ENCODE data around the gene MIEN1. TPM values are rescaled to one million over a fixed set of nuclear protein-coding genes. Genes with fewer than 3 reads are reported as not detected.

Gene MIEN1
- total and polyA plus RNA-seq, 2 of the 13 experiments (the other 11 are each of a cell fraction or from before 2014, with no cell fraction given) = 40.6 to 56.6 TPM

- no peak for TF ChIP-seq RERE (CRISPR knock-in tag; IDR thresholded peaks at IDR 0.05; ENCODE audit: low read depth)
- TF ChIP-seq ZNF264 (CRISPR knock-in tag; IDR thresholded peaks at IDR 0.05) = no peak
- TF ChIP-seq GPBP1L1 (CRISPR knock-in tag; IDR thresholded peaks at IDR 0.05) = no peak
- TF ChIP-seq RARG (CRISPR knock-in tag; IDR thresholded peaks at IDR 0.05; ENCODE audit: low read depth) = no peak
- TF ChIP-seq FOXO4 (CRISPR knock-in tag; conservative IDR thresholded peaks at IDR 0.05) = 0 out of 2 replicates have a peak, but pooled peaks have one; percentile 45
- TF ChIP-seq DNMT3B (CRISPR knock-in tag; conservative IDR thresholded peaks at IDR 0.05) = no peak
- TF ChIP-seq CSRNP1 (CRISPR knock-in tag; IDR thresholded peaks at IDR 0.05) = no peak
- no peak for TF ChIP-seq EEA1 (CRISPR knock-in tag; IDR thresholded peaks at IDR 0.05; ENCODE audit: borderline replicate concordance)
- TF ChIP-seq ZFP36 (IDR thresholded peaks at IDR 0.05; ENCODE audit: borderline replicate concordance, low read depth, low read length, partially characterized antibody) = no peak
- no peak for TF ChIP-seq ZFY (CRISPR knock-in tag; IDR thresholded peaks at IDR 0.05)
- no peak for TF ChIP-seq E2F1 (CRISPR knock-in tag; IDR thresholded peaks at IDR 0.05)
- TF ChIP-seq LCORL (IDR thresholded peaks at IDR 0.05) = no peak
- no peak for TF ChIP-seq LCORL (CRISPR knock-in tag; IDR thresholded peaks at IDR 0.05)
- 0 out of 2 replicates have a peak, but pooled peaks have one; percentile 33 for TF ChIP-seq ZNF296 (CRISPR knock-in tag; conservative IDR thresholded peaks at IDR 0.05)
- TF ChIP-seq ZNF616 (CRISPR knock-in tag; IDR thresholded peaks at IDR 0.05; ENCODE audit: low read depth) = no peak
- no peak for TF ChIP-seq HES4 (CRISPR knock-in tag; IDR thresholded peaks at IDR 0.05; ENCODE audit: borderline replicate concordance)
- no peak for TF ChIP-seq NFE2L1 (CRISPR knock-in tag; IDR thresholded peaks at IDR 0.05; ENCODE audit: borderline replicate concordance)
- no peak for TF ChIP-seq ZFYVE20 (CRISPR knock-in tag; IDR thresholded peaks at IDR 0.05; ENCODE audit: borderline replicate concordance, low read depth)
- peak; percentile 76 for TF ChIP-seq RBM22 (optimal IDR thresholded peaks at IDR 0.05; ENCODE audit: low read length)
- no peak for TF ChIP-seq ZKSCAN1 (IDR thresholded peaks at IDR 0.05; ENCODE audit: low read length)
These were observed 966 bp downstream of the MIEN1 start (continued) for GRCh38 chr17:39729280-39729851.

All from HepG2 (cell line).